Suprapubic skin (tissue), 4 donors: ENCODE data around the gene BCL3.

Experiments used
- EP300 ChIP-seq: sonication (generic); formaldehyde crosslinking; IDR thresholded peaks from one replicate; pipeline ENCODE4 v1.6.1; 2017; ENCODE audit warnings: antibody characterized with exemption
- POLR2A ChIP-seq, 2 donors: fragments of 450-650 bp; IDR thresholded peaks; one replicate each; pipeline ENCODE4 v1.6.1; 2017; ENCODE audit warnings: antibody characterized with exemption in 2 of 2, mild to moderate bottlenecking in 2 of 2, moderate library complexity in 2 of 2
- POLR2AphosphoS5 ChIP-seq, 3 donors: sonication (generic); formaldehyde crosslinking; IDR thresholded peaks; one replicate each; pipeline ENCODE4 v1.6.1; 2017; ENCODE audit warnings: antibody characterized with exemption in 3 of 3
- TF ChIP-seq, protein P1 (sequence below), 2 donors: fragments of 200-600 bp in 1 of 2; fragments of 450-650 bp in 1 of 2; sonication (generic) in 1 of 2; IDR thresholded peaks; one replicate each; pipeline ENCODE4 v1.5.1; 2016 to 2019; ENCODE audit warnings: antibody characterized with exemption in 2 of 2, mild to moderate bottlenecking in 1 of 2, moderate library complexity in 1 of 2

- TF ChIP-seq, protein P1, sequence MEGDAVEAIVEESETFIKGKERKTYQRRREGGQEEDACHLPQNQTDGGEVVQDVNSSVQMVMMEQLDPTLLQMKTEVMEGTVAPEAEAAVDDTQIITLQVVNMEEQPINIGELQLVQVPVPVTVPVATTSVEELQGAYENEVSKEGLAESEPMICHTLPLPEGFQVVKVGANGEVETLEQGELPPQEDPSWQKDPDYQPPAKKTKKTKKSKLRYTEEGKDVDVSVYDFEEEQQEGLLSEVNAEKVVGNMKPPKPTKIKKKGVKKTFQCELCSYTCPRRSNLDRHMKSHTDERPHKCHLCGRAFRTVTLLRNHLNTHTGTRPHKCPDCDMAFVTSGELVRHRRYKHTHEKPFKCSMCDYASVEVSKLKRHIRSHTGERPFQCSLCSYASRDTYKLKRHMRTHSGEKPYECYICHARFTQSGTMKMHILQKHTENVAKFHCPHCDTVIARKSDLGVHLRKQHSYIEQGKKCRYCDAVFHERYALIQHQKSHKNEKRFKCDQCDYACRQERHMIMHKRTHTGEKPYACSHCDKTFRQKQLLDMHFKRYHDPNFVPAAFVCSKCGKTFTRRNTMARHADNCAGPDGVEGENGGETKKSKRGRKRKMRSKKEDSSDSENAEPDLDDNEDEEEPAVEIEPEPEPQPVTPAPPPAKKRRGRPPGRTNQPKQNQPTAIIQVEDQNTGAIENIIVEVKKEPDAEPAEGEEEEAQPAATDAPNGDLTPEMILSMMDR (IDR thresholded peaks at IDR 0.05) = no peak
- TF ChIP-seq POLR2A (IDR thresholded peaks at IDR 0.05) (no peak), POLR2AphosphoS5 (IDR thresholded peaks at IDR 0.05) (no peak), EP300 (no peak)
These were observed 7.6 kb downstream of the BCL3 start for GRCh38 chr19:44756089-44756562.
